Activated CD4-positive, alpha-beta T cell treated with anti-CD3 and anti-CD28 coated beads, Interleukin-2, Interleukin-4, amounts not matched to agents 100 ng/mL and 50 ng/mL, durations not matched to agents 16 hours and 8 hours (primary cell): ENCODE results near the gene GRK1.

Experiments
- DNase-seq: peaks from one replicate; pipeline ENCODE4 v3.0.0-alpha.2; 2020; ENCODE audit warnings: low spot score

GRK1 gene

GRCh38 chr13:113650275-113650674 is 16.7 kb upstream of the GRK1 start:
- no peak for DNase-seq

GRCh38 chr13:113650731-113651148 is 16.3 kb upstream of the GRK1 start:
- DNase-seq = no peak

- no peak for DNase-seq
These were observed 15.3 kb upstream of the GRK1 start for GRCh38 chr13:113651511-113652403.

- DNase-seq = no peak
These were observed 14.4 kb upstream of the GRK1 start for GRCh38 chr13:113652404-113653263.

- DNase-seq = no peak
These were observed 13.5 kb upstream of the GRK1 start for GRCh38 chr13:113653264-113654174.

GRCh38 chr13:113654175-113654560 is 12.9 kb upstream of the GRK1 start:
- DNase-seq = no peak

- no peak for DNase-seq
These were observed 12.3 kb upstream of the GRK1 start for GRCh38 chr13:113654591-113655345.

- no peak for DNase-seq
These were observed 11.5 kb upstream of the GRK1 start for GRCh38 chr13:113655346-113656002.

- no peak for DNase-seq
These were observed 10.9 kb upstream of the GRK1 start for GRCh38 chr13:113656003-113656588.

GRCh38 chr13:113656831-113657671 is 10.0 kb upstream of the GRK1 start:
- DNase-seq = no peak

GRCh38 chr13:113657851-113658741 is 8.9 kb upstream of the GRK1 start, which contains the start of gene ATP4B:
Gene ATP4B (minus strand): TSS chr13:113658198. CDS start chr13:113658144, 54 bp downstream.
- DNase-seq = no peak

GRCh38 chr13:113658836-113659235 is 8.2 kb upstream of the GRK1 start:
- DNase-seq = no peak

- DNase-seq = no peak
These were observed 7.7 kb upstream of the GRK1 start for GRCh38 chr13:113659337-113659736.

- no peak for DNase-seq
These were observed 7.0 kb upstream of the GRK1 start for GRCh38 chr13:113660066-113660465.

GRCh38 chr13:113661509-113661908 is 5.5 kb upstream of the GRK1 start:
- DNase-seq = no peak

- no peak for DNase-seq
These were observed 3.1 kb upstream of the GRK1 start for GRCh38 chr13:113663934-113664333.

- no peak for DNase-seq
These were observed 2.0 kb upstream of the GRK1 start for GRCh38 chr13:113664751-113665596.
